ENCODE measurements around the gene MYRIP. TPM values are rescaled to one million over a fixed set of nuclear protein-coding genes. Genes with fewer than 3 reads are reported as not detected.

Gene MYRIP
- total and polyA plus RNA-seq, 2 experiments from 2014 or later: 1.5 to 1.8 TPM

- peaks cover 10% of the 10 kb centered on the region for H3K9me3 Mint-ChIP-seq
- no peak for DNase-seq (ENCODE audit: low spot score)
- no peaks in the 10 kb centered on the region for H3K27me3 Mint-ChIP-seq (ENCODE audit: insufficient read depth, low read depth, poor library complexity)
- peaks cover 35% of the 10 kb centered on the region for H3K4me1 Mint-ChIP-seq
- TF ChIP-seq ETS1 (IDR thresholded peaks at IDR 0.05) (no peak), JUNB (IDR thresholded peaks at IDR 0.05; ENCODE audit: unreplicated experiment) (no peak), STAT1 (IDR thresholded peaks at IDR 0.05; ENCODE audit: unreplicated experiment) (no peak), EZH2phosphoT487 (IDR thresholded peaks at IDR 0.05; ENCODE audit: unreplicated experiment) (no peak), CREB1 (CRISPR knock-in tag; IDR thresholded peaks at IDR 0.05; ENCODE audit: low read depth) (no peak), POLR2AphosphoS5 (IDR thresholded peaks at IDR 0.05; ENCODE audit: low read depth) (no peak)
- Histone ChIP-seq H3K27ac (ENCODE audit: low read depth) (no peak overlapping the region), H3K36me3 (ENCODE audit: insufficient read depth) (no peaks in the 10 kb centered on the region; the same call in 1 of the 2 replicates), H3K27me3 (ENCODE audit: insufficient read depth) (no peaks in the 10 kb centered on the region), H3K9me2 (ENCODE audit: insufficient read depth) (no peaks in the 10 kb centered on the region), H3K79me2 (replicated peaks; ENCODE audit: insufficient read depth) (no peaks in the 10 kb centered on the region), H3F3A (replicated peaks; ENCODE audit: low read depth) (no peaks in the 10 kb centered on the region), H3K4me3 (no peak overlapping the region), H3K4me1 (ENCODE audit: insufficient read depth) (peaks cover 23% of the 10 kb centered on the region), H2AFZ (no peak overlapping the region), H3K4me2 (0 out of 2 replicates have a peak overlapping the region, but pooled peaks have one; percentile 35), H4K20me1 (replicated peaks; ENCODE audit: insufficient read depth) (no peaks in the 10 kb centered on the region)
- no peak for ATAC-seq
- peak overlapping the region; percentile 20; the same call in 1 of the 2 replicates for H3K27ac Mint-ChIP-seq
- H3K4me3 Mint-ChIP-seq: no peak overlapping the region
- no peaks in the 10 kb centered on the region for H3K36me3 Mint-ChIP-seq (ENCODE audit: low read depth)
Measured at GRCh38 chr3:39960515-39961191, 151.2 kb downstream of the MYRIP start.

- H2AFZ ChIP-seq: no peak overlapping the region
- H3F3A ChIP-seq (replicated peaks; ENCODE audit: low read depth): no peaks in the 10 kb centered on the region
- H3K36me3 ChIP-seq (ENCODE audit: insufficient read depth): no peaks in the 10 kb centered on the region
- no peaks in the 10 kb centered on the region for H3K9me2 ChIP-seq (ENCODE audit: insufficient read depth)
- no peaks in the 10 kb centered on the region for H4K20me1 ChIP-seq (replicated peaks; ENCODE audit: insufficient read depth)
- peaks cover 23% of the 10 kb centered on the region for H3K4me1 ChIP-seq (ENCODE audit: insufficient read depth)
- no peak overlapping the region for H3K4me3 Mint-ChIP-seq
- 0 out of 2 replicates have a peak overlapping the region, but pooled peaks have one; percentile 35 for H3K4me2 ChIP-seq
- DNase-seq (ENCODE audit: low spot score) (no peak), ATAC-seq (no peak)
- peaks cover 8% of the 10 kb centered on the region for H3K9me3 Mint-ChIP-seq
- no peak overlapping the region for H3K4me3 ChIP-seq
- no peak overlapping the region for H3K27ac ChIP-seq (ENCODE audit: low read depth)
- peaks cover 35% of the 10 kb centered on the region for H3K4me1 Mint-ChIP-seq
- H3K36me3 Mint-ChIP-seq (ENCODE audit: low read depth): no peaks in the 10 kb centered on the region
- peak overlapping the region; percentile 20; the same call in 1 of the 2 replicates for H3K27ac Mint-ChIP-seq
- no peaks in the 10 kb centered on the region for H3K79me2 ChIP-seq (replicated peaks; ENCODE audit: insufficient read depth)
- H3K27me3 ChIP-seq (ENCODE audit: insufficient read depth): no peaks in the 10 kb centered on the region
- no peaks in the 10 kb centered on the region for H3K27me3 Mint-ChIP-seq (ENCODE audit: insufficient read depth, low read depth, poor library complexity)
- no peak for TF ChIP-seq STAT1 (IDR thresholded peaks at IDR 0.05; ENCODE audit: unreplicated experiment)
- TF ChIP-seq CREB1 (CRISPR knock-in tag; IDR thresholded peaks at IDR 0.05; ENCODE audit: low read depth): no peak
- no peak for TF ChIP-seq EZH2 (IDR thresholded peaks at IDR 0.05; ENCODE audit: low read depth, unreplicated experiment)
- TF ChIP-seq JUNB (IDR thresholded peaks at IDR 0.05; ENCODE audit: unreplicated experiment): no peak
- TF ChIP-seq ZNF331 (CRISPR knock-in tag; IDR thresholded peaks at IDR 0.05; ENCODE audit: low read depth): no peak
- TF ChIP-seq ZNF462 (CRISPR knock-in tag; IDR thresholded peaks at IDR 0.05): no peak
- no peak for TF ChIP-seq EZH2phosphoT487 (IDR thresholded peaks at IDR 0.05; ENCODE audit: unreplicated experiment)
- TF ChIP-seq REST (IDR thresholded peaks at IDR 0.05; ENCODE audit: unreplicated experiment): no peak
Measured at GRCh38 chr3:39961230-39961629, 151.8 kb downstream of the MYRIP start.
